ENCODE results near the gene GABBR2.

GABBR2 gene

GRCh38 chr9:98370300-98370975 is 338.3 kb downstream of the GABBR2 start:
- H3K4me3 ChIP-seq (ENCODE audit: low read depth, low read length): no peak overlapping the region
- no peak for TF ChIP-seq CTCF (IDR thresholded peaks at IDR 0.05; ENCODE audit: low read depth, low read length)

- TF ChIP-seq CTCF (IDR thresholded peaks at IDR 0.05; ENCODE audit: low read depth, low read length): no peak
- H3K4me3 ChIP-seq (ENCODE audit: low read depth, low read length): no peak overlapping the region
Observed at GRCh38 chr9:98369896-98370295, 338.8 kb downstream of the GABBR2 start.

- H3K4me3 ChIP-seq (ENCODE audit: low read depth, low read length): no peak overlapping the region
- no peak for TF ChIP-seq CTCF (IDR thresholded peaks at IDR 0.05; ENCODE audit: low read depth, low read length)
Observed at GRCh38 chr9:98369471-98369870, 339.3 kb downstream of the GABBR2 start.

- no peak for TF ChIP-seq CTCF (IDR thresholded peaks at IDR 0.05; ENCODE audit: low read depth, low read length)
- H3K4me3 ChIP-seq (ENCODE audit: low read depth, low read length): no peak overlapping the region
Observed at GRCh38 chr9:98369066-98369425, 339.7 kb downstream of the GABBR2 start.

- TF ChIP-seq CTCF (IDR thresholded peaks at IDR 0.05; ENCODE audit: low read depth, low read length): no peak
Observed at GRCh38 chr9:98368366-98369065, 340.2 kb downstream of the GABBR2 start.

GRCh38 chr9:98367923-98368322 is 340.8 kb downstream of the GABBR2 start:
- H3K4me3 ChIP-seq (ENCODE audit: low read depth, low read length): no peak overlapping the region
- no peak for TF ChIP-seq CTCF (IDR thresholded peaks at IDR 0.05; ENCODE audit: low read depth, low read length)

More at GRCh38 chr9:98368366-98369065, 340.2 kb downstream of the GABBR2 start:
- H3K4me3 ChIP-seq (ENCODE audit: low read depth, low read length): no peak overlapping the region

- no peak overlapping the region for H3K4me3 ChIP-seq (ENCODE audit: low read depth, low read length)
- no peak for TF ChIP-seq CTCF (IDR thresholded peaks at IDR 0.05; ENCODE audit: low read depth, low read length)
Observed at GRCh38 chr9:98367371-98367900, 341.3 kb downstream of the GABBR2 start.
